ENCODE results near the gene INSYN1.

DNA sequence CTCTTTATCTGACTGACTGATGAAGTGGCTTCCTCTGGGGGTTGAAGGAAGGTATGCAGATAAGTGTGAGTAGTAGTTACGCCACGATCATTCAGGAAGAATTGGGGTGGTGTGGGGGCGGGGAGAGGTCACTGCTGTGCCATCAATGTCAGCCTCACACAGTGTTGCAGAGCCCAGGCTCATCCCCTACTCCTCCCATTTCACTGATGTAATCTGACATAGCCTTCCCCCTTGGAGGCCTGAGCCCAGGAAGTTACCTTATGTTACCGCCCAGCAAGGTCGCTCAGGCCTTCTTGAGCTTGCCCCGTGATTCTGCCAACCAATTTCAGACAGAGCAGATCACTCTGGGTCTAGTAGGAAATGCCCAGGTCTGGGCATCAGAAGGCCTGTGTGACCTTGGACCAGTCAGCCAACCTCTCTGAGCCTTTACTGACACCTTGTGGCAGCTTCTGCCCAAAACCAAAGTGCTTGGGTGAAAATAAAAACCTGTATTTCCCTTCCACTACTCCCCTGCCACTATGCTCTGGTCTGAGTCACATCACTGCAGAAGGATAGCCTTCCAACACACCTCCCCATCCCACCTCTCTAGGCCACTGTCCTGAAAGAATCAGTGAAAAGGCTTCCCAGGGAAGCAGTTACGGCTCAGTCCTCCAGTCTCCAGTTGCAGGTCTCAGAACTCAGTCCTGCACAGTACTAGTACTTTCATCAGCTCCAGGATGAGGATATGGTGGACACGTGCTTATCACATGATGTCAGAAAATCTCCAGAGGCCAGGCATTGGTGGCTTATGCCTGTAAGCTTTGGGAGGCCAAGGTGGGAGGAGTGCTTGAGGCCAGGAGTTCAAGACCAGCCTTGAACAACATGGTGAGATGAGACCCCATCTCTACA is 28.1 kb upstream of the INSYN1 start:
- TF ChIP-seq, protein P1, sequence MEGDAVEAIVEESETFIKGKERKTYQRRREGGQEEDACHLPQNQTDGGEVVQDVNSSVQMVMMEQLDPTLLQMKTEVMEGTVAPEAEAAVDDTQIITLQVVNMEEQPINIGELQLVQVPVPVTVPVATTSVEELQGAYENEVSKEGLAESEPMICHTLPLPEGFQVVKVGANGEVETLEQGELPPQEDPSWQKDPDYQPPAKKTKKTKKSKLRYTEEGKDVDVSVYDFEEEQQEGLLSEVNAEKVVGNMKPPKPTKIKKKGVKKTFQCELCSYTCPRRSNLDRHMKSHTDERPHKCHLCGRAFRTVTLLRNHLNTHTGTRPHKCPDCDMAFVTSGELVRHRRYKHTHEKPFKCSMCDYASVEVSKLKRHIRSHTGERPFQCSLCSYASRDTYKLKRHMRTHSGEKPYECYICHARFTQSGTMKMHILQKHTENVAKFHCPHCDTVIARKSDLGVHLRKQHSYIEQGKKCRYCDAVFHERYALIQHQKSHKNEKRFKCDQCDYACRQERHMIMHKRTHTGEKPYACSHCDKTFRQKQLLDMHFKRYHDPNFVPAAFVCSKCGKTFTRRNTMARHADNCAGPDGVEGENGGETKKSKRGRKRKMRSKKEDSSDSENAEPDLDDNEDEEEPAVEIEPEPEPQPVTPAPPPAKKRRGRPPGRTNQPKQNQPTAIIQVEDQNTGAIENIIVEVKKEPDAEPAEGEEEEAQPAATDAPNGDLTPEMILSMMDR (IDR thresholded peaks at IDR 0.05): no peak
- TF ChIP-seq POLR2A (IDR thresholded peaks at IDR 0.05): no peak
- no peak for TF ChIP-seq POLR2AphosphoS5 (IDR thresholded peaks at IDR 0.05)
- no peak for TF ChIP-seq EP300 (IDR thresholded peaks at IDR 0.05; ENCODE audit: low read depth)
